ENCODE measurements around the gene GATA6.

Gene GATA6

DNA sequence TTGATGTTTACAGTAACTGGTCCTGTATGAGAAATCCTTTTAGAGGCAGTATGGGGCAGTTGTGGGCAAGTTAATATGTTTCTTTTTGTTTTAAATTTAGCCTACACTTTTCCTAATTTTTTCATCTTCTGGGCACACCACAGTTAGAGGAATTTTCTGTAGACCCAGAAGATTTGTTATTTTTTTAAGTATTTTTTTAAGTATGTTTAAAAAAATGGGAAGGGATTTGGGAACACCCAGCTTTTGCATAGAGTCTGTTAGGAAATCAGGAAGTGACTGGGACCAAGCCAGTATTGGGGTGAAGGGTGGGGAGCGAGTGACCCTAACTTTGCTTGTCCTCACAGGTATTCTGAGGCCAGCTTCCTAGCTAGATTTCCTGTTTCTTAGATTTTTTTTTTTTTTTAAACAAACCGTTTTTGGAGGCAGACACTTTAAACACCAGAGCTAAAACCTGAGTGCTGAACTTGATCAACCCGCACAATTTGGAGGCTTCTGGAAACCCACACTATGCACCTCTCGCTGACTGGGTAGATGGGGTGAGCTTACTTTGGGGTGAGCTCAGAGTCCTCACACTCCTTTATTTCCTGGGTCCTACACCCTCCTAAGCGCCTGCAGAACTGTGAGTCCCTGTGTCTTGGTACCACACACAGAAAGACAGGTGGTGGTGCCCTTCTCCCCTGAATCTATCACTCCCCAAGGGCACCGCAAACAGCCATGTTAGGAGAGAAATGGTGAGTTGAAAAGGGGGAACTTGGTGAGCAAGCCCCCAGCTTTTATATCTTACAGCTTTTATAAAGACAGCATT is 5.2 kb downstream of the GATA6 start:
- Histone ChIP-seq H3K36me3 (no peaks in the 10 kb centered on the region), H3K4me3 (ENCODE audit: low read depth in 1 of 2, low read length in 1 of 2) (no peak overlapping the region), H3K27me3 (peaks cover 100% of the 10 kb centered on the region), H3K9me3 (no peaks in the 10 kb centered on the region), H3K4me1 (ENCODE audit: control insufficient read depth in 1 of 2, insufficient read depth in 1 of 2, low read depth in 1 of 2, low read length in 1 of 2) (peaks cover 14 to 17% of the 10 kb centered on the region in 2 experiments), H3K27ac (no peak overlapping the region)
- no peak for TF ChIP-seq CTCF (IDR thresholded peaks at IDR 0.05)

- H3K4me1 ChIP-seq (ENCODE audit: control insufficient read depth in 1 of 2, insufficient read depth in 1 of 2, low read depth in 1 of 2, low read length in 1 of 2), result peaks cover 6 to 9% of the 10 kb centered on the region in 2 experiments
- peaks cover 100% of the 10 kb centered on the region for H3K27me3 ChIP-seq
- no peak overlapping the region for H3K4me3 ChIP-seq (ENCODE audit: low read depth in 1 of 2, low read length in 1 of 2)
- H3K27ac ChIP-seq, result no peak overlapping the region
- no peaks in the 10 kb centered on the region for H3K9me3 ChIP-seq
- TF ChIP-seq CTCF (IDR thresholded peaks at IDR 0.05), result no peak
- H3K36me3 ChIP-seq, result no peaks in the 10 kb centered on the region
Measured at GRCh38 chr18:22175346-22175745, 6.0 kb downstream of the GATA6 start.

DNA sequence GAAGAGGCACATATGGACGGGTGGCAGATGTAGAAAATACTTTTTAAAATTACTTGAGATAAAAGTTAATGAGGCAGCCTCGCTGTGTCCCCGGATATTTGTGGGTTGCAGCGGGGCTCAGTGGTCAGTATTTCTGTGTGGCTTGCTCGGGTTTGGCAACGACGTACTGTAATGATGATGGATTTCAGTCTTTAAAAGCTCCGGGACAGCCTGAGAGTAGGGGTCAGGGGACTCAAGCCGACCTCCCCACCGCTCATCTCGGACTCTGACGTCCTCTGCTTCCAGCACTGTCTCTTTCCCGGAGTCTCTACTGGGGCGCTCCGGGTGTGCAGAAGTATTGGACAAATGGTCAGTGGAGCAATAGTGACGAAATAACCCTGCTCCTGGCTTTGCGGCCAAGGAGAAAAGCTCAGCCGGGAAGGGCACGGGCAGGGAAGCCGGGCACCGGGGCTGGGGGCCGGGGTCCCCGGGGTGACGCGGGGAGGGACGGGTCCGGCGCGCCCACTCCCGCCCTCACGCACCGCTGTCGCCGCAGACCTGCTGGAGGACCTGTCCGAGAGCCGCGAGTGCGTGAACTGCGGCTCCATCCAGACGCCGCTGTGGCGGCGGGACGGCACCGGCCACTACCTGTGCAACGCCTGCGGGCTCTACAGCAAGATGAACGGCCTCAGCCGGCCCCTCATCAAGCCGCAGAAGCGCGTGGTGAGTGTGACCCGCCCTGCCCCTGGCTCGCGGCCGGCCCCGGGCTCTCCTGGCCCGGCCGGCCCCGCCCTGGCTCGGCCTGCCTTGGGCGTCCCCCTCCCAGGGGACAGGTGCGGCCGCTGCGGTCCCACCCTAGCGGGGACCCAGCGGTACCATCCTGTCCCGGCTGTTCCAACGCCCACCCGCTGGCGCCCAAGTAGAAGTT is 7.3 kb downstream of the GATA6 start:
- Histone ChIP-seq H3K27me3 (peaks cover 100% of the 10 kb centered on the region), H3K27ac (no peak overlapping the region)
- TF ChIP-seq CTCF (IDR thresholded peaks at IDR 0.05), result no peak

GRCh38 chr18:22177327-22177871 is 8.0 kb downstream of the GATA6 start:
- no peaks in the 10 kb centered on the region for H3K4me1 ChIP-seq (ENCODE audit: control insufficient read depth in 1 of 2, insufficient read depth in 1 of 2, low read depth in 1 of 2, low read length in 1 of 2)
- H3K4me3 ChIP-seq (ENCODE audit: low read depth in 1 of 2, low read length in 1 of 2), result no peak overlapping the region
- TF ChIP-seq CTCF (IDR thresholded peaks at IDR 0.05), result no peak
- H3K27ac ChIP-seq, result no peak overlapping the region
- peaks cover 100% of the 10 kb centered on the region for H3K27me3 ChIP-seq
- no peaks in the 10 kb centered on the region for H3K36me3 ChIP-seq
- H3K9me3 ChIP-seq, result no peaks in the 10 kb centered on the region

More for the DNA sequence above, 7.3 kb downstream of the GATA6 start:
- Histone ChIP-seq H3K36me3 (no peaks in the 10 kb centered on the region), H3K9me3 (no peaks in the 10 kb centered on the region), H3K4me1 (ENCODE audit: control insufficient read depth in 1 of 2, insufficient read depth in 1 of 2, low read depth in 1 of 2, low read length in 1 of 2) (no peaks in the 10 kb centered on the region), H3K4me3 (ENCODE audit: low read depth in 1 of 2, low read length in 1 of 2) (no peak overlapping the region)

GRCh38 chr18:22179174-22179573 is 9.8 kb downstream of the GATA6 start:
- H3K27ac ChIP-seq, result no peak overlapping the region
- H3K27me3 ChIP-seq, result peaks cover 99% of the 10 kb centered on the region
- H3K9me3 ChIP-seq, result no peaks in the 10 kb centered on the region
- H3K36me3 ChIP-seq, result no peaks in the 10 kb centered on the region
- no peaks in the 10 kb centered on the region for H3K4me1 ChIP-seq (ENCODE audit: control insufficient read depth in 1 of 2, insufficient read depth in 1 of 2, low read depth in 1 of 2, low read length in 1 of 2)
- TF ChIP-seq CTCF (IDR thresholded peaks at IDR 0.05), result no peak
- H3K4me3 ChIP-seq (ENCODE audit: low read depth in 1 of 2, low read length in 1 of 2), result no peak overlapping the region

All from neutrophil (primary cell).